Measurements from ENCODE around the gene GGA1. TPM values are rescaled to one million over a fixed set of nuclear protein-coding genes. Genes with fewer than 3 reads are reported as not detected.

The GGA1 gene
- total RNA-seq, 1 experiment from 2014 or later: 34.0 TPM

GRCh38 chr22:37672206-37672919 lies 63.7 kb downstream of the GGA1 start:
- no peak for DNase-seq (ENCODE audit: low read depth)

- no peak for DNase-seq (ENCODE audit: low read depth)
These were observed 64.4 kb downstream of the GGA1 start for GRCh38 chr22:37672920-37673455.

DNA sequence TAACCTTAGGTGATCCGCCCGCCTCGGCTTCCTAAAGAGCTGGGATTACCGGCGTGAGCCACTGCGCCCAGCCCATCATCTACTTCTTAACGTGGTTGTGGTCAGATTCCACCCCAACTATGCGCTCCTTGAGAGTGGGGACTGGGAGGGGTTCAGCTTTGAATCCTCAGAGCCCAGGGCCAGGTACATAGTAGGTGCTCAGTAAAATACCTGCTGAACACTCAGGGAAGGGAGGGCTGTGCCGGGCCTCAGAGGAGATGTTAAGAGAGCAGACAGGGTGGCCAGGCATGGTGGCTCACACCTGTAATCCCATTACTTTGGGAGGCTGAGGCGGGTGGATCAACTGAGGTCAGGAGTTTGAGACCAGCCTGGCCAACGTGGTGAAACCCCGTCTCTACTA lies 65.6 kb downstream of the GGA1 start:
- no peak for DNase-seq (ENCODE audit: low read depth)

GRCh38 chr22:37674951-37675929 lies 66.6 kb downstream of the GGA1 start, which contains the start of gene LGALS1:
Gene LGALS1 (plus strand): TSS chr22:37675636. CDS start chr22:37675703, 67 bp downstream.
- peak; percentile 98 for DNase-seq (ENCODE audit: low read depth)

GRCh38 chr22:37675930-37676735 lies 67.5 kb downstream of the GGA1 start:
- no peak for DNase-seq (ENCODE audit: low read depth)

DNA sequence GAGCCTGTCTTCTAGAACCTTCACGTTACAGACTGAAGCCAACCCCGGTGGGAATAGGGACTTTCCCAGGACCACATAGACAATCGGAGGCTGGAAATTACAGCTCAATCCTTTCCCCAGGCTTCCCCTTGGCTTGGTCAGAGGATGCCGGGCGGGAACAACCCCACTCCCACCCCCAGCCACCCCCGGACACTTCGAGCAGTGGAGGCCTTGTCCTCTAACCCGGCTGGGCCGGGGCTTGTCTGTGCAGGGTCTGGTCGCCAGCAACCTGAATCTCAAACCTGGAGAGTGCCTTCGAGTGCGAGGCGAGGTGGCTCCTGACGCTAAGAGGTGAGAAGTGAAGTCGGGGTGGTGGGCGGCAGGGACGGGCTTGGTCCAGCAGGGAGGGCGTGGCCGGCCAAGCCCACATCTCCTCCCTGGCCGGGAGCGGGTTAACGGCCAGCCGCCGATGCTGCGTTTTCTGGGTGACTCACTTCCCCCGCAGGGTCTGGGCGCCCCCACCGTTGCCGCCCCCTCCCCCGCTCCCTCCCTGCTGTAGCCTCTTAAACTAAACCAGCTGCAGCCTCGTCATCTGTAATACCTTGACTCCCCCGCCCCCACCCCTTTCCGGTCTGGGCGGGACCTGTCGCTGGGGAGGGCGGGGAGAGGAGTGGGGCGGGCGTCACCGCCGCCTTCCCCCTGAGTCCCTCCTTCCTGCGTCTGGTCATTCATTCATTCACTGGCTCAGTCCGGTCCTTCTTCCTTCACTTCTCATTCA lies 68.3 kb downstream of the GGA1 start:
- peak; percentile 96 for DNase-seq (ENCODE audit: low read depth)

GRCh38 chr22:37677493-37677974 lies 68.9 kb downstream of the GGA1 start:
- no peak for DNase-seq (ENCODE audit: low read depth)

DNA sequence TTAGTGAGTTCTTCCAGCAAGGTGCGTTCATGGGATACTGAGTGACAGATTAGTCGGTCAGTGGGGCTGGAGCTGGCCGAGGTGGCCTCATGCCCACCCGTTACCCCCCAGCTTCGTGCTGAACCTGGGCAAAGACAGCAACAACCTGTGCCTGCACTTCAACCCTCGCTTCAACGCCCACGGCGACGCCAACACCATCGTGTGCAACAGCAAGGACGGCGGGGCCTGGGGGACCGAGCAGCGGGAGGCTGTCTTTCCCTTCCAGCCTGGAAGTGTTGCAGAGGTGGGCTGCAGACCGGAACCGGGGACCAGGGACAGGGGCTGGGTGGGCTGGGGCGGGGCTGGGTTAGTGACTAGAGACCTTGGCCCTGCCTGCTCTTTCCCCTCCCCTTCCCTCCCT lies 69.7 kb downstream of the GGA1 start:
- DNase-seq (ENCODE audit: low read depth): no peak

DNA sequence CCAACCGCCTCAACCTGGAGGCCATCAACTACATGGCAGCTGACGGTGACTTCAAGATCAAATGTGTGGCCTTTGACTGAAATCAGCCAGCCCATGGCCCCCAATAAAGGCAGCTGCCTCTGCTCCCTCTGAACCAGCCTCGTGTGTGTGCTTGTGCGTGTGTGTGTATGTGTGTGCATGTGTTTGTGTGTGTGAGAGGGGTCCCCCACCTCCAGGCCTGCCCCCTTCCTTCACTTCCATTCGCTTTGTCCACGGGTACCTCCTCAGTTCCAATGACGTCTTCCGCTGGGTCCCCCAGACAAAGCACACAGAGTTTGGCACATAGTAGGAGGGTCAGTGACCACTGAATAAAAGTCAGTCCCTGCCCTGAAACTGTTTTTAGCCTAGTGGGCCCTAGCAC lies 71.0 kb downstream of the GGA1 start:
- DNase-seq (ENCODE audit: low read depth): no peak

GRCh38 chr22:37680191-37680851 lies 71.7 kb downstream of the GGA1 start:
- peak; percentile 44 for DNase-seq (ENCODE audit: low read depth)

DNA sequence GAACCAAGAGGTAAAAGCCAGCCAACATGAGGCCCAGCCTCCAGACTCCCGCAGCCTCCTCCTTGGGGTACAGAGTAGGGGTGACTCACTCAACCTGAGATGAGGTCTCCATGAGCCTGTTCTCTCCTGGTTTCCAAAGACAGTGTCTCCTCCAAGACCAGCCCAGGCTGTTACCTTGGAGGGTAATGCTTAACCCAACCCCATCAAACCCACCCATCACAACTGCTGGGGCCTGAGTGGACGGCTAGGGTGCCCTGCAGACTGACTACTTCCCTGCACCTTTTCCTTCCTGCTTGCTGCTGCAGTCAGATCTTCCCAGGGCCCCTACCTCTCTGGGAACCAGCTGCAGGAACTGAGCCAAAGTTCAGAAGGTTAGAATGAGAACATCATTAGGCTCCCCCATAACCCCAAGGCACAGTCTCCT lies 72.4 kb downstream of the GGA1 start:
- DNase-seq (ENCODE audit: low read depth): peak; percentile 61

DNA sequence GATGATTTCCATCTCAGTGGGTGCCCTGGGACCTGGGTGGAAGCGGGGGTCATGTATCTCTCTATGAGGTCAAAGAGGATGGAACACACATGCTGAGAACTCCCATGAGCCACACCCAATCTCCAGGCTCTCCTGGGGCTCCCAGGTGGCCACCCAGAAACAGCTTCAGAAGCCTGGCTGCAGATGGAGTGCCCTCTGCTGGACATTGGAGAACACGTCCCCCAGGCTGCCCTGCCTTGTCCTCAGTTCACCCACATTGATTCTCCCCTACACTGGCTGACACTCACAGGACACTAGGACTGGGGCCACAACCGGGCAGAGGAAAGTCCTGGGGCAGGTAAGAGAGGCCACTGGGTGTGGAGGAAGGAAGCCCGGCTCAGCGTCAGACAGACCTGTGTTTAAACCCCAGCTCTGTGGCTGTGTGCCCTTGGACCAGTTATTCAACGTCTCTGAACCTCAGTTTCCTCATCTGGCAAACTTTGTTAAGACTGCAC lies 73.0 kb downstream of the GGA1 start:
- DNase-seq (ENCODE audit: low read depth): peak; percentile 72

Small RNA genes lying within 50 kb of the gene (small RNA-seq; reads per million reads assigned to genes)
- gene RF00017 (not detected), gene RN7SL385P (not detected)

Other genes starting within 250 kb of the GGA1 start
- gene ELFN2, start 181.4 kb upstream of the GGA1 start, total RNA-seq (2014; rRNA removed; shearing (Covaris generic)): 5.7 and 7.0 TPM in 2 replicates
- gene MFNG, start 122.5 kb upstream of the GGA1 start, total RNA-seq (2014; rRNA removed; shearing (Covaris generic)): not detected in 2 replicates
- gene CARD10, start 89.4 kb upstream of the GGA1 start, total RNA-seq (2014; rRNA removed; shearing (Covaris generic)): 22.4 and 25.4 TPM in 2 replicates
- gene CDC42EP1, start 48.4 kb upstream of the GGA1 start, total RNA-seq (2014; rRNA removed; shearing (Covaris generic)): 67.3 and 95.3 TPM in 2 replicates
- not detected in 2 replicates for gene LGALS2, start 28.7 kb upstream of the GGA1 start, total RNA-seq (2014; rRNA removed; shearing (Covaris generic))
- gene SH3BP1, start 30.8 kb downstream of the GGA1 start, total RNA-seq (2014; rRNA removed; shearing (Covaris generic)): 7.8 and 14.2 TPM in 2 replicates
- gene PDXP, start 49.9 kb downstream of the GGA1 start, total RNA-seq (2014; rRNA removed; shearing (Covaris generic)): 44.5 and 52.0 TPM in 2 replicates
- 3,838 and 5,466 TPM in 2 replicates for gene LGALS1, start 66.8 kb downstream of the GGA1 start, total RNA-seq (2014; rRNA removed; shearing (Covaris generic))
- gene NOL12, start 77.5 kb downstream of the GGA1 start, total RNA-seq (2014; rRNA removed; shearing (Covaris generic)): 35.4 and 42.3 TPM in 2 replicates
- gene TRIOBP, start 88.2 kb downstream of the GGA1 start, total RNA-seq (2014; rRNA removed; shearing (Covaris generic)): 32.3 and 33.3 TPM in 2 replicates
- gene GCAT, start 199.1 kb downstream of the GGA1 start, total RNA-seq (2014; rRNA removed; shearing (Covaris generic)): 13.4 and 14.6 TPM in 2 replicates
- 0.23 TPM in 1 of 2 replicates, not detected in the other for gene GALR3, start 214.5 kb downstream of the GGA1 start, total RNA-seq (2014; rRNA removed; shearing (Covaris generic))
- 29.1 and 38.1 TPM in 2 replicates for gene ANKRD54, start 235.5 kb downstream of the GGA1 start, total RNA-seq (2014; rRNA removed; shearing (Covaris generic))
- 570 and 657 TPM in 2 replicates for gene EIF3L, start 240.6 kb downstream of the GGA1 start, total RNA-seq (2014; rRNA removed; shearing (Covaris generic))

Data from HT1080 (cell line).